ENCODE measurements around the gene STUM.

DNA sequence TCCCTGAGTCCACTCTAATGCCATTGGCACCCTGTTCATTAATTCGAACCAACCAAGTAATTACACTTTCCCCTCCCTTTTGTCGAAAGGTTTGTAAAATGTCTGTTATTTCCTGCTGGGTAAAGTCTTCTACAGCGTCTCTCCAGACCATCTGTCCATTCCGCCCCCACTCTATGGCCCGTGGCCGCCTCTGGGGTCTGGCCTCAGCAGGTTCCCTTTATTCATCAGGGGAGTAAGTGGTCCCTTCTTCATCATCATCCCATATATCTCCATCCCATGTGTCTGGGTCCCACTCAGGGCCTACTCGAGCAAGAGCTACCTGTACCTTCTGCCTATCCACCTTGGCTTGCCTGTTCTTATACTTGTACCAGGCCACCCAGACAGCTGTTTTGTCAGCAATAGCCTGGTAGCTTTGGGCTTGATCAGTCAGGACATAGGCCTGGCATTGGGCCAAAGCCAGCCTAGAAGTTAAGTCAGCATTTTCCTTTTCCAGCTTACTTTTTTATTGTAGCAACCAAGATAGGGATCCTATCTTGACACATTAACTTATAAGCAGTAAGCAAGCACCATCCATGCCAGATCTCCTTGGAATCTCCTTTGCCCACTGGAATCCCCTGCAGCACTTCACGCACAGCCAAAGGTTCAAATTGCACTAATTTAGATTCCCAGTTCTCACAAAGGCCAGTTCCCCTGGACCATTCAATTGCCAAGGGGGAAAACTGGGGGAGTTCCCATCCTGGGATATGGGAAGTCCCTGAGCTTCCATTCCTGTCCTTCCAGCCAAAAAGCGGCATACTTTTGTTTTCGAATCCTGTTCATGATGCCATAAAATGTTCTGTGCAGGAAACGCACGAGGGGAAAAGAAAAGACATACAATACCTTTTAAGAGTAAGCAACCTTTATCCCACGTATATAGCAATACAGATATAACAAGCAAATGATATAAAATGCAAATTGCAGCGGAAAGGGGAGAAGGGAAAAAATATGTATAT is 6.6 kb upstream of the STUM start:
- TF ChIP-seq, protein P1, sequence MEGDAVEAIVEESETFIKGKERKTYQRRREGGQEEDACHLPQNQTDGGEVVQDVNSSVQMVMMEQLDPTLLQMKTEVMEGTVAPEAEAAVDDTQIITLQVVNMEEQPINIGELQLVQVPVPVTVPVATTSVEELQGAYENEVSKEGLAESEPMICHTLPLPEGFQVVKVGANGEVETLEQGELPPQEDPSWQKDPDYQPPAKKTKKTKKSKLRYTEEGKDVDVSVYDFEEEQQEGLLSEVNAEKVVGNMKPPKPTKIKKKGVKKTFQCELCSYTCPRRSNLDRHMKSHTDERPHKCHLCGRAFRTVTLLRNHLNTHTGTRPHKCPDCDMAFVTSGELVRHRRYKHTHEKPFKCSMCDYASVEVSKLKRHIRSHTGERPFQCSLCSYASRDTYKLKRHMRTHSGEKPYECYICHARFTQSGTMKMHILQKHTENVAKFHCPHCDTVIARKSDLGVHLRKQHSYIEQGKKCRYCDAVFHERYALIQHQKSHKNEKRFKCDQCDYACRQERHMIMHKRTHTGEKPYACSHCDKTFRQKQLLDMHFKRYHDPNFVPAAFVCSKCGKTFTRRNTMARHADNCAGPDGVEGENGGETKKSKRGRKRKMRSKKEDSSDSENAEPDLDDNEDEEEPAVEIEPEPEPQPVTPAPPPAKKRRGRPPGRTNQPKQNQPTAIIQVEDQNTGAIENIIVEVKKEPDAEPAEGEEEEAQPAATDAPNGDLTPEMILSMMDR (IDR thresholded peaks at IDR 0.05), result no peak
- TF ChIP-seq POLR2A (IDR thresholded peaks at IDR 0.05), result no peak

Data from right lobe of liver (tissue), 4 donors.